Astrocyte of the cerebellum (primary cell): ENCODE results near the gene GPSM1.

Source experiments
- DNase-seq: peaks from one replicate; pipeline ENCODE4 v3.0.0-alpha.2; 2011; ENCODE audit warnings: low read depth
- H3K4me3 ChIP-seq: 2 replicates; pipeline ENCODE4 v1.5.1; 2011; ENCODE audit warnings: mild to moderate bottlenecking, low read depth, low read length, moderate library complexity
- in situ Hi-C: cut with HindIII; loops from 2 replicates; pipeline ENCODE4 v1.10.0; 2017; ENCODE audit warnings: low sequenced_read_pairs
- TF ChIP-seq, protein P1 (sequence below): IDR thresholded peaks from 2 replicates; pipeline ENCODE4 v1.5.1; 2012; ENCODE audit warnings: low read length, low read depth, moderate library complexity, mild to moderate bottlenecking; ENCODE audit errors: missing control alignments

The GPSM1 gene

DNA sequence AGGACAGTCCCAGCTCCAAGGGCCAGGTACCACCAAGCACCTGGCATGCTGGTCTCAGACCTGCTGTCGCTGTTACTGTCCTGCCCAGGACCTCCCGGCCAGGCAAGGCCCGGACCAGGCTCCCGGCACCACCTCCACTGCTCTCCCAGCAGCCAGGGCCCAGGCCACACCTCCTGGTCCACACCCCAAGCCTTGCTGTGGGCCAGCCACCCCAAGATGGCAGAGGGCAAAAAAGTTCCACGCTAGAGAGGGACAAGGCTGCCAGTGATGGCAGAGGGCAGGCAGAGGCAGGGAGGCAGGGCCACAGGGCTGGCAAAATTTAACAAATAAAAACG, 35.1 kb downstream of the GPSM1 start:
- TF ChIP-seq, protein P1, sequence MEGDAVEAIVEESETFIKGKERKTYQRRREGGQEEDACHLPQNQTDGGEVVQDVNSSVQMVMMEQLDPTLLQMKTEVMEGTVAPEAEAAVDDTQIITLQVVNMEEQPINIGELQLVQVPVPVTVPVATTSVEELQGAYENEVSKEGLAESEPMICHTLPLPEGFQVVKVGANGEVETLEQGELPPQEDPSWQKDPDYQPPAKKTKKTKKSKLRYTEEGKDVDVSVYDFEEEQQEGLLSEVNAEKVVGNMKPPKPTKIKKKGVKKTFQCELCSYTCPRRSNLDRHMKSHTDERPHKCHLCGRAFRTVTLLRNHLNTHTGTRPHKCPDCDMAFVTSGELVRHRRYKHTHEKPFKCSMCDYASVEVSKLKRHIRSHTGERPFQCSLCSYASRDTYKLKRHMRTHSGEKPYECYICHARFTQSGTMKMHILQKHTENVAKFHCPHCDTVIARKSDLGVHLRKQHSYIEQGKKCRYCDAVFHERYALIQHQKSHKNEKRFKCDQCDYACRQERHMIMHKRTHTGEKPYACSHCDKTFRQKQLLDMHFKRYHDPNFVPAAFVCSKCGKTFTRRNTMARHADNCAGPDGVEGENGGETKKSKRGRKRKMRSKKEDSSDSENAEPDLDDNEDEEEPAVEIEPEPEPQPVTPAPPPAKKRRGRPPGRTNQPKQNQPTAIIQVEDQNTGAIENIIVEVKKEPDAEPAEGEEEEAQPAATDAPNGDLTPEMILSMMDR: no peak
- no peak overlapping the region for H3K4me3 ChIP-seq
- in situ Hi-C loops: loop anchor here (10.0 kb wide), 1 partner anchor 88 kb away; no protein-coding TSS in a partner anchor
- DNase-seq: no peak

DNA sequence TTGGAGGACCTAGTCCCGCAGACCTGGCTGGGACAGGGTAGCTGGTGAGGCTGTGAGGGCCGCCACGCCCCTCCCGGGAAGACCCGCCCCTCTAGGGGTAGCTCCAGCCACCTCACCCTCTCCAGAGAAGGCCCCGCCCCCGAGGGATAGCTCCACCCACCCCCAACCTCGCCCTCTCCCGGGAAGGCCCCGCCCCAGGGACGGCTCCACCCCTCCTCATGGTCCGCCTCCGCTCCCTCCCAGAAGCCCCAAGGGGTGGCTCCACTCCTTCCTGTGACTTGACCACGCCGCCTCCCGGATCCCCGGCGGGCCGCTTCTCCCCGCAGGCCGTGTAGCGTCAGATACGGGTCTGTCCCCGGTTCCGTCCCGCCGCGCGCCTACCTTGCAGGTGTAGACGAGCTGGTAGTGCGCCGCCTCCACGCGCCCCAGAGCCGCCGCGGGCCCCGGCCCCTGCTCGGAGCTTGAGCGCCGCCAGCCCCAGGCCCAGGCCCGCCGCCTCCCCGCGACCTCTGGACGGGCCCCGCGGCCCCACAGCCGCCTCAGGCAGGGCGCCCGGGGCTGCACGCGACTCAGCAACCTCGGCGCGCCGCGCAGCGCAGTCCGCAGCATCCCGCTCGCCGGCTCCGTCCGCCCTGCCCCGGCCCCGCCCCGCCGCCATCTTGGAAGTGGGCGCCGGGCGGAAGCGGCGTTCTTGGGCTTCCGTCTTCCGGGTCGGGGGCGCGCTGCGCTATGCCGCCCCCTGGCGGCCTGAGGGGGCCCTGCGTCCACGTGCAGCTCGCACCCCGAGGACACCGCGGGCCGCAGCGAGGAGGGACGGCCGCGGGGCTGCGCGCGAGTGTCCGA, 36.0 kb downstream of the GPSM1 start, which contains the start of gene DNLZ:
Gene DNLZ, minus strand, starts transcription at position 639 of the 843 bp plus-strand sequence. Its CDS starts 30 bp downstream, at position 609.
- TF ChIP-seq, protein P1: peak; percentile 85
- H3K4me3 ChIP-seq: peak within 1 kb of the TSS; percentile 60
- DNase-seq: peak; percentile 81
- in situ Hi-C loops: loop anchor here (10.0 kb wide), 1 partner anchor 89 kb away; no protein-coding TSS in a partner anchor

DNA sequence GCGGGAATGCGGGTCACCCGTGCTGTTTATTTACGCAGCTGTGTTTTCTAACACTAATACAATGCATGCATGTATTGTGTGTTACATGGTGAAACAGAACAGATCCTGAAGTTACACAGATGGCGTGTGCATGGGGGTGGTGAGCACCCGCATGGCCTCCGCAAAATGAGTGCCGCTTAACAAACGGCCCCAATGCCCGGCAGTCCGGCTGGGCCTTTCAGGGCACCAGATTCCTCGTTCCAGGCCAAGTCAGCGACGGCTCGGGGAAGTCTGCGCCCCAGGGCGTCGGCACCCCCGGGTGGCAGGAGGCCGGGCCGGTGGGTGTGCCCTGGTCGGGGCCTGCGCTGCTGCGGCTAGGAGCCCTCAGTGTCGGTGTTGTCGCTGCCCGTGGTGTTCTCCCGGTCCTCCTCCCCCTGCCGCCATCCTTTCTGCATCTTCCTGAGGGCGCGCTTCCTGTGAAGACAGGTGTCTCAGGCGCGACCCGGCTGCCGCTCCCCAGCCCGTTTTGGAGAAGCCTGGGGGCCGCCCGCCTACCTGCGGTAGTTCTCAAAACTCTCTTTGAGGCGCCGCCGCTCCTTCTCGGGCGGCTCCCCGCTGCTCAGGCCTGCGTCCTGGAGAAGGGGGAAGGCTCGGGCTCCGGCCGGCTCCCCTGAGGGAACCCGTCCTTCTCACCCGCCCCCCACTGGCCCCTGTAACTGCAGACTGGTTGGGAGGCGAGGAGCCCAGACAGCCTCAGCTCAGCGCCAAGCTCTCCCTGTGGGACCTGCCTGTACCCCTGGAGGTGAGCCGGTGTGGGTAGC, 36.8 kb downstream of the GPSM1 start:
- no peak overlapping the region for H3K4me3 ChIP-seq
- no peak for DNase-seq
- TF ChIP-seq, protein P1: no peak
- in situ Hi-C loops: loop anchor here (10.0 kb wide), 1 partner anchor 89 kb away; no protein-coding TSS in a partner anchor

DNA sequence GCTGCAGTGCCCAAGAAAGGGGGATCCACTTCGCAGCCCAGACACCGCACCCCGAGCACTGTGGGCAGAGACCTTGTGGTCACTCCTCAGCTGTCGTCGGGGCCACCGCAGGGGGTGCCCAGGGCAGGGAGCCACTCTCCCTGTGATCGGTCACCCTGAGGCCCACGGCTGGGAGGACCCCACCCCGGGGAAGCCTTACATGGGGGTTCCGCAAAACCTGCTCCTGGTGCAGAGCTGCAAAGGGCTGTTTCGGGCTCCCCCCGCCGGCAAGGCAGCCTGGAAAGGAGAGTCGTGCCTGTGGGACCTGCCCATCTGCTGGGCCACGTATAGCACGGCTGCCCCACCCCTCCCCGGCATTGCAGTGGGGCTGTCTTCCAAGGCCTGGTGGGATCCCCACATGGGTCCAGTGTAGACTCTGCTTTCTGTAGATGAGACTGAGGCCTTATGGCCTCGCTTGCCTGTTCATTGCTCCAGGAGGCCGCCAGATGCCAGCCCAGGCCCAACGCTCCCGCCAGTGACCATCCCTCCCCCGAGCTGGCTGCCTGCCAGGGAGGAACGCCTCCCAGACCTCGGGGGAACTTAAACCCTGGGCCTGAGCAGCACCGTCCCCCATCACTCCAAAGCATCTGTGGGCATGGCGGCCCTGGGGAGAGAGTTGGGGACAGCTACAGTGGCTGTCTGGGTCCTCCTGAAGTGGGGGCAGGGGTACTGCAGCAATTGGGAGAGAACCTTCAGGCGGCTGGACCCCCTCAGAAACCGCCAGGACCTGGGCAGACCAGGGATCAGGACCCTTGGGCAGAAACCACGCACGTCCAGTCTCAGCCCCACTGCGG, 37.8 kb downstream of the GPSM1 start:
- no peak overlapping the region for H3K4me3 ChIP-seq
- TF ChIP-seq, protein P1: no peak
- no peak for DNase-seq
- in situ Hi-C loops: loop anchor here (10.0 kb wide), 1 partner anchor 90 kb away; no protein-coding TSS in a partner anchor

DNA sequence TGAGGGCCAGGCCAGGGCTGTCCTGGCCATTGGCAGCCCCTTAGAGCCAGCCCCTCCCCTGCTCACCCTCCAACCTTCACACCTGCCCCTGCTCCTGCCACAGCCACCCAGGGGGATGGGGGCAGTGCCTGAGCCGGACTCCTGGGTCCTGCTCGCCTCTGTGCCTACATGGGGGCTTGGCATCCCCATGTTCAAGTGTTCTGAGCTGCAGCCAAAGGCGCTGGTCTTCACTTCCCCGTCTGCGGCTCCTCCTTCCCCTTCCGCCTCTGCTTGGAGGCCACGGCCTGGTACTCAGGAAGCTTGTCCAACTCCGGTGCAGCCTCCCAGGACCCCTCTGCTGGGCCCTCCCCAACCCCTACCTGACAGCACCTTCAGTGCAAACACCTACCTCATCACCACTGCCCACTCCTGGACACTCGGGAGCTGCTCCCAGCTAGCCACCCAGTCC, 38.5 kb downstream of the GPSM1 start:
- in situ Hi-C loops: loop anchor here (10.0 kb wide), 1 partner anchor 91 kb away; no protein-coding TSS in a partner anchor
- DNase-seq: no peak
- no peak overlapping the region for H3K4me3 ChIP-seq
- TF ChIP-seq, protein P1: no peak
